ENCODE measurements around the gene VAV1. TPM values are rescaled to one million over a fixed set of nuclear protein-coding genes. Genes with fewer than 3 reads are reported as not detected.

VAV1 gene
- total RNA-seq, 4 donors from 2014 or later = 1.0 to 2.0 (median 1.4) TPM

DNA sequence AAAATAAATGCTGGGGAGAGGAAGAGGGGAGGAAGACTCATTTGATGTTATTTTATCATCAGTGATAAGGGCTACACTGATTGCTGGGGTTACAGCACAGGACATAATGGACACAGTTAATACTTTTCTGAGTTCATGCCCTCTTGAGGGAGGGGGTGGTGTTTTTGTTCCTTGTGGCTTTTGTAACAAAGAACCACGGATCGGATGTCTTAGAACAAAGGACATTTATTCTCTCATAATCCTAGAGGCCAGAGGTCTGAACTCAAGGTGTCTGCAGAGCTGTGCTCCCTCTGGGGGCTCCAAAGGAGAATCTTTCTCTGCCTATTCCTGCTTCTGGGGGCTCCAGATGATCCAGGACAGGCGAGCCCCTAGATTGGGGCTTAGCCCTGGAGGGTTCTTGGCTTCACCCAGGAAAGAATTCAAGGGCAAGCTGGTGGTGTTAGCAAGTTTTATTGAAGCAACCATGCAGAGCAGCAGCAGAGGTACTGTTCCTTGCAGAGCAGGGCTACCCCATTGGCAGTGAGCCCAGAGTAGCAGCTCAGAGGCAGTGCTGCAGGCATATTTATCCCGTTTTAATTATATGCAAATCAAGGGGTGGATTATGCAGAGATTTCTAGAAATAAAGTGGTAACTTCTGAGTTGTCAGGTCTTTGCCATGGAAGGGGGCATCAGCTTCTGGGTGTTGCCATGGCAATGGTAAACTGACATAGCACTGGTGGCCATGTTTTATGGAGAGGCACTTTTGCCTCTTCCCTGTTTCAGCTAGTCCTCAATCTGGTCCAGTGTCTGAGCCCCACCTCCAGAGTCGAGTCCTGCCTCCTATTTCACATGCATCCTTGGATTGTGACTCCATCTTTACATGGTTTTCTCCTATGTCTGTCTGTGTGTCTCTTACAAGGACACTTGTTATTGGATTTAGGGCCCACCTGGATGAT, 18.0 kb downstream of the VAV1 start:
- intact Hi-C loops (cut with DNase I; ENCODE audit: low total_unique reads) = no loop called here
- TF ChIP-seq, protein P1, sequence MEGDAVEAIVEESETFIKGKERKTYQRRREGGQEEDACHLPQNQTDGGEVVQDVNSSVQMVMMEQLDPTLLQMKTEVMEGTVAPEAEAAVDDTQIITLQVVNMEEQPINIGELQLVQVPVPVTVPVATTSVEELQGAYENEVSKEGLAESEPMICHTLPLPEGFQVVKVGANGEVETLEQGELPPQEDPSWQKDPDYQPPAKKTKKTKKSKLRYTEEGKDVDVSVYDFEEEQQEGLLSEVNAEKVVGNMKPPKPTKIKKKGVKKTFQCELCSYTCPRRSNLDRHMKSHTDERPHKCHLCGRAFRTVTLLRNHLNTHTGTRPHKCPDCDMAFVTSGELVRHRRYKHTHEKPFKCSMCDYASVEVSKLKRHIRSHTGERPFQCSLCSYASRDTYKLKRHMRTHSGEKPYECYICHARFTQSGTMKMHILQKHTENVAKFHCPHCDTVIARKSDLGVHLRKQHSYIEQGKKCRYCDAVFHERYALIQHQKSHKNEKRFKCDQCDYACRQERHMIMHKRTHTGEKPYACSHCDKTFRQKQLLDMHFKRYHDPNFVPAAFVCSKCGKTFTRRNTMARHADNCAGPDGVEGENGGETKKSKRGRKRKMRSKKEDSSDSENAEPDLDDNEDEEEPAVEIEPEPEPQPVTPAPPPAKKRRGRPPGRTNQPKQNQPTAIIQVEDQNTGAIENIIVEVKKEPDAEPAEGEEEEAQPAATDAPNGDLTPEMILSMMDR (IDR thresholded peaks at IDR 0.05) = no peak
- TF ChIP-seq POLR2A (IDR thresholded peaks at IDR 0.05) = no peak
- H3K4me3 ChIP-seq (ENCODE audit: low read depth, poor library complexity, severe bottlenecking) = no peak overlapping the region
- no peak for DNase-seq (ENCODE audit: low spot score in 2 of 2)
- WGBS, 2 donors = 59 to 60% methylated on average over 5 of the region's 5 CpGs

DNA sequence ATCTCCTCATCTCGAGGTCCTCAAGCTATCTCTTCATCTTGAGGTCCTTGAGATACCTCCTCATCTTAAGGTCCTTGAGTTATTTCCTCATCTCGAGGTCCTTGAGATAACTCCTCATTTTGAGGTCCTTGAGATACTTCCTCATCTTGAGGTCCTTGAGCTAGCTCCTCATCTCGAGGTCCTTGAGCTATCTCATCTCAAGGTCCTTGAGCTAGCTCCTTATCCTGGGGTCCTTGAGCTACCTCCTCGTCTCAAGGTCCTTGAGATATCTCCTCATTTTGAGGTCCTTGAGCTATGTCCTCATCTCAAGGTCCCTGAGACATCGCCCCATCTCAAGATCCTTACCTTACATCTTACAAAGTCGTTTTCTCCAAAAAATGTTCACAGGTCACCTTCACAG, 18.7 kb downstream of the VAV1 start:
- no peak for DNase-seq (ENCODE audit: low spot score in 2 of 2)
- TF ChIP-seq POLR2A (IDR thresholded peaks at IDR 0.05) = no peak
- TF ChIP-seq, protein P1 (IDR thresholded peaks at IDR 0.05) = no peak
- 73 to 77% methylated on average over 6 of the region's 6 CpGs for WGBS, 2 donors
- intact Hi-C loops (cut with DNase I; ENCODE audit: low total_unique reads) = no loop called here
- no peak overlapping the region for H3K4me3 ChIP-seq (ENCODE audit: low read depth, poor library complexity, severe bottlenecking)

DNA sequence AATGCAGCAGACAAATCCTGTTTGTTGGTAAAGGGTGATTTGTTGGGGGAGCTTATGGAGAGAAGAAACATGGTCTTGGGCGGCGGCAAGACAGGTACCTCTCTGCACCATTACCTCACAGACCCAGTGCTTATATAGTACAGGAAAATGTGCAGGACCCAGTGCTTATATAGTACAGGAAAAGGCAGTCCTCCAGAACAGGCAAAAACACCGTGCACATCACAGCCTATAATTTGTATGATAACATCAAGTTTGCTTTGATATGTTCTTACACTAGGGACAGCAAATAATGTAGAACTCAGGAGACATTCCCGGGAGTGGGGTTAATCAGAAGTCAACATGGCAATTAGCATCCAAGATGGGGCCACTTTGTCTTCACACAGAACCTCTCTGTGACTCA, 20.9 kb downstream of the VAV1 start:
- WGBS, 2 donors = 65 to 67% methylated on average over 4 of the region's 4 CpGs
- no peak overlapping the region for H3K4me3 ChIP-seq (ENCODE audit: low read depth, poor library complexity, severe bottlenecking)
- intact Hi-C loops (cut with DNase I; ENCODE audit: low total_unique reads) = no loop called here
- DNase-seq (ENCODE audit: low spot score in 2 of 2) = no peak
- no peak for TF ChIP-seq POLR2A (IDR thresholded peaks at IDR 0.05)
- TF ChIP-seq, protein P1 (IDR thresholded peaks at IDR 0.05) = no peak

DNA sequence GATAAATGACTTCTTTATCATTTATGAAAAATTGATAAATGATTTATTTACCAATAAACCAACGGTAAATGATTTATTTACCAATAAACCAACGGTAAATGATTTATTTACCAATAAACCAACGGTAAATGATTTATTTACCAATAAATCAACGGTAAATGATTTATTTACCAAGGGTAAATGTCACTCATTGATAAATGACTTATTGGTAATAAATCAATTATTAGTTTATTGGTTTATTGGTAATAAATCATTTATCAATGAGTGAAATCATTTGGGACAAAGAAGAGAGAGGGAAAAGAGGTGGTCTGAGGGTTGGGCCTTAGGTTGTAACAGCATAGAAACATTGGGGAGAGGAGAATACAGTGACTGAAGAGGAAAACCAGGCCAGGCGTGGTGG, 21.5 kb downstream of the VAV1 start:
- intact Hi-C loops (cut with DNase I; ENCODE audit: low total_unique reads) = no loop called here
- DNase-seq (ENCODE audit: low spot score in 2 of 2) = no peak
- no peak overlapping the region for H3K4me3 ChIP-seq (ENCODE audit: low read depth, poor library complexity, severe bottlenecking)
- 93 to 94% methylated on average over 5 of the region's 5 CpGs for WGBS, 2 donors
- TF ChIP-seq, protein P1 (IDR thresholded peaks at IDR 0.05) = no peak
- no peak for TF ChIP-seq POLR2A (IDR thresholded peaks at IDR 0.05)

DNA sequence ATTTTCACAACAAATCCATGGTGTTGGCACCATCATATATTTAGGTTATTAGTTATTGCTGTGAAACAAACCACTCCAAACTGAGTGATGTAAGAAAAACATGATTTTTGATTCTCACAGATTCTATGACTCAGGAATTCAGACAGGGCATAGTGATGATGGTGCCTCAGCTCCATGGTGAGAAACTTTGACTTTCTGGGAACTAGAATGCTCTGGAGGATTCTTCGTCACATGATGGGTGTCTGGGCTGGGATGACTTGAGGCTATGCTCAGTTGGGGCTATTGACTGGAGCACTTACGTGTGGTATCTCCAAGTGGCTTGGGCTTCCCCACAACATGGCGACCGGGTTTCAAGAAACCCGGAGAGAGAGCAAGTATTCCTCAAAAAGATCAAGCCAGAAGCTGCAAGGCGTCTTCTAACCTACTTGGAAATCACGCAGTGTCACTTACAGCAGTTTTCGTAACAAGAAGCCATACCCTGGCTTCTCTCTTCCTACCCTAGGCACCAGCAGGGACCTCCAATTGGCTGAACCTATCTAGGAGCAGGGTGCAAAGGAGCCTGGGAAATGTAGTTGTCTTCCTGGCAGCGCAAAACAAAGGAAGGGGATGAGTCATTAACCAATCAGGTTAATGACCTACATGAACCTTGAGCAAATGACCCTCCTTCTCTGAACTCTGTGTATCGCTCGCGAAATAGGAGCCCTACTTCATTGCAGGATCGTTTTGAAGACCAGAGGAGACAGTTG, 22.4 kb downstream of the VAV1 start:
- TF ChIP-seq, protein P1 (IDR thresholded peaks at IDR 0.05) = no peak
- no peak for TF ChIP-seq POLR2A (IDR thresholded peaks at IDR 0.05)
- 87% methylated on average over 13 of the region's 13 CpGs for WGBS, 2 donors
- no peak for DNase-seq (ENCODE audit: low spot score in 2 of 2)
- H3K4me3 ChIP-seq (ENCODE audit: low read depth, poor library complexity, severe bottlenecking) = no peak overlapping the region
- intact Hi-C loops (cut with DNase I; ENCODE audit: low total_unique reads) = no loop called here
